ENCODE results near the gene NDUFA6.
"Not testable (repeated sequence)": the region's sequence is repeated elsewhere in the genome, so short reads cannot be mapped to it uniquely, and the experiment has no call there.

DNA sequence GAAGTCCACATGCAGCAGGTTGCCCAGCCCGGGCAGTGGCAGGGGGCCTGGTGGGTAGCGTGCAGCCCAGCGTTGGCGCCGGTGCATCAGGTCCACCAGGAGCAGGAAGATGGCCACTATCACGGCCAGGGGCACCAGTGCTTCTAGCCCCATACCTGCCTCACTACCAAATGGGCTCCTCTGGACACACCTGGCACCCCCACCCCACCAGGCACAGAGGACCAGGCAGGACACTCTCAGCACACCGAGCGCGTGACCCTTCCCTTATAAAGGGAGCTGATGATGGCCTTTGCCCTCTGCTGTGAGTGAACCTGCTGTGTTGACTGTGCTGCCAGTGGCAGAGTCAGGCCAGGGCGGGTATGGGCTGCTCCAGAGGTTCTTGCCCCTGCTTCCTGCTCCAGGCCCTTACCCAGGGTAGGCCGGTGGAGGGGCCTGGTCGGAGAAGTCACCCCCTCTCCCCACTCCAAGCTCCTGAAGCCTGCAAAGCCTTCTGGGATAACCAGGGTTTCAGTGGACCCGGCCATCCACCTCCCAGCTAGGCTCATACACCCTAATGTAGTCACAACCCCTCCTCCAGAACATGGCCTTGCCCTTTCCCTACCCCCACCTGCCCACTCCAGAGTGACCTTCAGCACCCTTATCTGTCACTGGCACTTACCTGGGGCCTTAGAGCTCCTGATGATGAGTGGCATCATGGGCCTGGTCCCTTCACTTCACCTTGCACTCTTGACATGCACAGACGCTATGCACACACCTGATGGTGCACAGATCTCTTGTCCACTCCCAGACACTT is 40.3 kb upstream of the NDUFA6 start, which contains the start of gene CYP2D6:
- TF ChIP-seq, protein P1, sequence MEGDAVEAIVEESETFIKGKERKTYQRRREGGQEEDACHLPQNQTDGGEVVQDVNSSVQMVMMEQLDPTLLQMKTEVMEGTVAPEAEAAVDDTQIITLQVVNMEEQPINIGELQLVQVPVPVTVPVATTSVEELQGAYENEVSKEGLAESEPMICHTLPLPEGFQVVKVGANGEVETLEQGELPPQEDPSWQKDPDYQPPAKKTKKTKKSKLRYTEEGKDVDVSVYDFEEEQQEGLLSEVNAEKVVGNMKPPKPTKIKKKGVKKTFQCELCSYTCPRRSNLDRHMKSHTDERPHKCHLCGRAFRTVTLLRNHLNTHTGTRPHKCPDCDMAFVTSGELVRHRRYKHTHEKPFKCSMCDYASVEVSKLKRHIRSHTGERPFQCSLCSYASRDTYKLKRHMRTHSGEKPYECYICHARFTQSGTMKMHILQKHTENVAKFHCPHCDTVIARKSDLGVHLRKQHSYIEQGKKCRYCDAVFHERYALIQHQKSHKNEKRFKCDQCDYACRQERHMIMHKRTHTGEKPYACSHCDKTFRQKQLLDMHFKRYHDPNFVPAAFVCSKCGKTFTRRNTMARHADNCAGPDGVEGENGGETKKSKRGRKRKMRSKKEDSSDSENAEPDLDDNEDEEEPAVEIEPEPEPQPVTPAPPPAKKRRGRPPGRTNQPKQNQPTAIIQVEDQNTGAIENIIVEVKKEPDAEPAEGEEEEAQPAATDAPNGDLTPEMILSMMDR (conservative IDR thresholded peaks at IDR 0.05): not testable (repeated sequence)
- not testable (repeated sequence) for TF ChIP-seq EZH2 (IDR thresholded peaks at IDR 0.05; ENCODE audit: low read depth)
